DMS53 (cell line): ENCODE measurements around the gene ZNF398.
"Not testable (repeated sequence)": the region's sequence is repeated elsewhere in the genome, so short reads cannot be mapped to it uniquely, and the experiment has no call there.

Experiments used
- DNase-seq: peaks from one replicate; lab custom pipeline; 2025; lab: John Stamatoyannopoulos, UW

ZNF398 gene

GRCh38 chr7:149226366-149226765, 79.1 kb downstream of the ZNF398 start:
- not testable (repeated sequence) for DNase-seq

GRCh38 chr7:149226840-149227494, 79.7 kb downstream of the ZNF398 start:
- no peak for DNase-seq

- peak; percentile 45 for DNase-seq
Observed at GRCh38 chr7:149228831-149229471, 81.7 kb downstream of the ZNF398 start.

DNA sequence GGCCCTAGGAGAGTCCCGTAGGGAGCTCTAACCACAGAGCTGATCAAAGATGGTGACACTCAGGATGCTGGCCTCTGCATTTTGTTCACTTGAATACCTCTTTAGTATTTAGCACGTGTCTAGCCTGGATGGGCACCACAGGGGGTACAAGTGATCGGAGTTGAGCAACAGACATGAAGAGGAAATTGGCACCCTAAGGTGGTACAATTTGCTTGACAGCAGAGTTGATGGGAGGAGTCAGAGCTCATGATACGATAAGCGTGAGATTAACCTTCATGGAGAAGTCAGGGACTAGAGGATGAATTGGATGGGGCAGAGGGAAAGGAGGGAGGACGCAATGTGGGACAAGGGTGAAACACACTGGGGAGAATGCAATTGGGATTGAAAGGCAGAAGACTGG, 82.3 kb downstream of the ZNF398 start:
- DNase-seq, result peak; percentile 28

DNA sequence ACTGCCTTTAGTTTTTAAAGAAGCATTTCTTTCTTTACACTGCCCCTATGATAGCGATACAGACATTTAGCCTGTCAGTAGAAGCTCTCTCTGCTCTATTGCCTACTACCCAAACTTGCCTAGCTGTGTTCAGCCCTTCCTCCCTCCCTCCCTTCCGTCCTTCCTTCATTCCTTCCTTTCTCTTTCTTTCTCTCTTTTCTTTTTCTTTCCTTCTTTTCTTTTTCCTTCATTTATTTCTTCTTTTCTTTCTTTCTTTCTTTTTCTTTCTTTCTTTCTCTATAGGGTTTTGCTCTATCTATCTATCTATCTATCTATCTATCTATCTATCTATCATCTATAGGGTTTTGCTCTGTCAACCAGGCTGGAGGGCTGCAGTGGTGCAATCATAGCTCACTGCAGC, 85.1 kb downstream of the ZNF398 start:
- DNase-seq, result no peak
